GM10248 (cell line): Measurements from ENCODE around the gene MTIF3.

Experiments
- CTCF ChIA-PET: fragments of 300-600 bp; sonication (Branson Sonifier 250); formaldehyde crosslinking; extraction: SDS; loops from one replicate; lab custom pipeline; 2021; ENCODE audit warnings: antibody characterized with exemption; lab: Yijun Ruan, JAX
- POLR2A ChIA-PET: fragments of 350-650 bp; sonication (Branson Sonifier 250); formaldehyde crosslinking; extraction: SDS; loops from one replicate; lab custom pipeline; 2020; ENCODE audit warnings: antibody characterized with exemption; lab: Yijun Ruan, JAX
- DNase-seq: peaks from one replicate; pipeline ENCODE4 v3.0.0; 2012; ENCODE audit errors: extremely low spot score
- TF ChIP-seq, protein P1 (sequence below): IDR thresholded peaks from 2 replicates; pipeline ENCODE4 v1.5.1; 2012; ENCODE audit warnings: mild to moderate bottlenecking, low read depth; ENCODE audit errors: extremely low read depth, missing control alignments, control extremely low read depth

Gene MTIF3

DNA sequence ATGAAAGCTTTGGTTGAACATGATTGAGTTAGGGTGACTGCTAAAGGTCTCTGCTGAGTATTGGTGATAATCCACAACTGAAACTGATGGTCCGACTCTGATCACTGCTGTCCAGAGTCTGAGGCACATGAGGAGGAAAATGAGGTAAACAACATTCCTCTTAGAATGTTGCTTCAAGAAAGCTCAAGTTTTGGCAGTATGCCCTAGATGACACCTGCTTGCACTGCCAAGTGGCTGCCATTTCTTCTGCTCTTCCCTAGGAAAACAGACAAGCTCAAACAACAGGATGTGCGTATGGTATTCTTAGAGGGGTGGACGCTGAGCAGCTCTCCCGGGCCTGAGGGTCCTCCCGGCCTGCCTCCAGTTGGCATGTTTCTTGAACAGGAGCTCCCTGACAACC is 15.2 kb upstream of the MTIF3 start:
- ChIA-PET POLR2A (interaction anchor here (0.6 kb wide), 1 partner anchor 203 kb away, joined by 3 read pairs; no protein-coding TSS in a partner anchor), CTCF (interaction anchor here (1.0 to 2.2 kb wide), 6 partner anchors 9 to 67 kb away, joined by 3 to 11 read pairs (median 4); no protein-coding TSS in a partner anchor)
- DNase-seq = no peak
- TF ChIP-seq, protein P1, sequence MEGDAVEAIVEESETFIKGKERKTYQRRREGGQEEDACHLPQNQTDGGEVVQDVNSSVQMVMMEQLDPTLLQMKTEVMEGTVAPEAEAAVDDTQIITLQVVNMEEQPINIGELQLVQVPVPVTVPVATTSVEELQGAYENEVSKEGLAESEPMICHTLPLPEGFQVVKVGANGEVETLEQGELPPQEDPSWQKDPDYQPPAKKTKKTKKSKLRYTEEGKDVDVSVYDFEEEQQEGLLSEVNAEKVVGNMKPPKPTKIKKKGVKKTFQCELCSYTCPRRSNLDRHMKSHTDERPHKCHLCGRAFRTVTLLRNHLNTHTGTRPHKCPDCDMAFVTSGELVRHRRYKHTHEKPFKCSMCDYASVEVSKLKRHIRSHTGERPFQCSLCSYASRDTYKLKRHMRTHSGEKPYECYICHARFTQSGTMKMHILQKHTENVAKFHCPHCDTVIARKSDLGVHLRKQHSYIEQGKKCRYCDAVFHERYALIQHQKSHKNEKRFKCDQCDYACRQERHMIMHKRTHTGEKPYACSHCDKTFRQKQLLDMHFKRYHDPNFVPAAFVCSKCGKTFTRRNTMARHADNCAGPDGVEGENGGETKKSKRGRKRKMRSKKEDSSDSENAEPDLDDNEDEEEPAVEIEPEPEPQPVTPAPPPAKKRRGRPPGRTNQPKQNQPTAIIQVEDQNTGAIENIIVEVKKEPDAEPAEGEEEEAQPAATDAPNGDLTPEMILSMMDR = no peak

DNA sequence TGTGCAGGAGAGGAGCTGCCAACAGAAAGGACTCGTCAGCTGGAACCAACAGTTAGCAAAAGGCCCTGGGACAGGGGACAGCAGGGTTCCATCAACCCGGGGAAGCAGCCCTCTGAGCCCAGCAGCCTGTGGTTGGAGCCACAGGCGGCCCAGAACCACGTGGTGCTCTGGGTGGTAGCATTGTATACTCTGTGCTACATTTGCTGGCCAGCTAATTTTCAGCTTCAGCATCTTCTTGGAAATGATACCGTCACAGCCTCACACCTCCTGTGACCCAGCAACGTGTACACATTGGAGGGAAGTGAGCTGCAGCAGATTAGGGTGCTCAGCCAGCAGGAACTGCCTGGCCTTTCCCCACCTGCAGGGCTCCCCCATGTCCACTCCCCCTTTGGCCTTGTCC is 13.1 kb upstream of the MTIF3 start:
- TF ChIP-seq, protein P1 = no peak
- POLR2A ChIA-PET = no interaction called here
- CTCF ChIA-PET = no interaction called here
- DNase-seq = no peak

DNA sequence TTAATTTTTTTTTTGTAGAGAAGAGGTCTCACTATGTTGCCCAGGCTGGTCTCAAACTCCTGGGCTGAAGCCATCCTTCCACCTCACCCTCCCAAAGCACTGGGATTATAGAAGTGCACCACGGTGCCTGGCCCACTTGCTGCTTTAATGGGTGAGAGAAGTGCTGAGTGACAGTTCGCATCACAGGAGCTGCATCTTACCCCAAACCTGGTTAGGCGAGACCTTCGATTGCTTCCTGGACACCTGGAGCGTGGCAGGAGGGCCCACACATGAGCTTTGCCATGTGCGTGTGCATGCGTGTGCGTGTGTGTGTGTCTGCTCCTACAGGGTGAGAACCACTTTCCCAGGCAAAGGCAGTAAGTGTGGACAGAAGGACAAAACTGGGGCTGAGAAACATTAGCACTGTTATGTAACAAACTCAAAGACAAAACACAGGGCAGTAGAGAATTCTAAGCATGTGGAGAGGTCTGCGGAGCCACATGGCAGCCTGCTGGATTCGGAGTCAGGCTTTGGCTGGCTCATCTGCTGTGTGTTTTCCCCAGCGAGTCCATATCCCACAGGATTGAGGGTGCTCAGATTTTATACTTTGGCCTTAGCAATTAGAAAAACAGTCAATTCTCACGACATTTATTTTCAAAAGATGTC is 11.7 kb upstream of the MTIF3 start:
- ChIA-PET CTCF (interaction anchor here (1.0 to 1.3 kb wide), 3 partner anchors 11 to 35 kb away, joined by 3 read pairs; no protein-coding TSS in a partner anchor), POLR2A (interaction anchor here (0.7 kb wide), 1 partner anchor 88 kb away, joined by 3 read pairs; no protein-coding TSS in a partner anchor)
- no peak for DNase-seq
- TF ChIP-seq, protein P1 = no peak

DNA sequence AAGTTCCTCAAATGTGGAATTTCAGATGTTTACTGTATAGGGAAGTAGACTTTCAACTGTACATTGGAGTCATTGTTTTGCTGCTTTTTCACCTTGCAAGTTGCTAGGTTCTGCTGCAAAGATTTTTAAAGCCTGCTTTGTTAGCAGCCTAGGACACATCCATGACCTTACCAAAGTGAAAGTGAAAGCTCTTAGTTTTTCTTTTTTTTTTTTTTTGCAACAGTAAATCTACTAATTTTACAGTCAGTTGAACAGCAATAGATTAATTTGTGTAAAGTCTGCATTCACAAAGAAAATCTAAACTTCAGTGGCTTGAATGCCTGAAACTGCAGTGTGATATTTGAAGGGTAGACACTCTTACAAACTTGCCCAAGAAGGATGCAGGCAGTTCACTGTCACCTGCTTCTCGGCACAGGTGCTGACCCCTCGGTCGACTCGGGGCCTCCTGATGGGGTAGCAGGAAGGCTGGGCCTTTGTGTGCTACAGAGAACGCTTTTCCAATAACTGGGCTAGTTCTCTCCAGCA is 5.0 kb upstream of the MTIF3 start:
- ChIA-PET POLR2A (no interaction called here), CTCF (interaction anchor here (0.7 to 3.3 kb wide), 5 partner anchors 10 to 371 kb away, joined by 3 to 11 read pairs (median 7); no protein-coding TSS in a partner anchor)
- peak; percentile 38 for DNase-seq
- TF ChIP-seq, protein P1 = no peak

DNA sequence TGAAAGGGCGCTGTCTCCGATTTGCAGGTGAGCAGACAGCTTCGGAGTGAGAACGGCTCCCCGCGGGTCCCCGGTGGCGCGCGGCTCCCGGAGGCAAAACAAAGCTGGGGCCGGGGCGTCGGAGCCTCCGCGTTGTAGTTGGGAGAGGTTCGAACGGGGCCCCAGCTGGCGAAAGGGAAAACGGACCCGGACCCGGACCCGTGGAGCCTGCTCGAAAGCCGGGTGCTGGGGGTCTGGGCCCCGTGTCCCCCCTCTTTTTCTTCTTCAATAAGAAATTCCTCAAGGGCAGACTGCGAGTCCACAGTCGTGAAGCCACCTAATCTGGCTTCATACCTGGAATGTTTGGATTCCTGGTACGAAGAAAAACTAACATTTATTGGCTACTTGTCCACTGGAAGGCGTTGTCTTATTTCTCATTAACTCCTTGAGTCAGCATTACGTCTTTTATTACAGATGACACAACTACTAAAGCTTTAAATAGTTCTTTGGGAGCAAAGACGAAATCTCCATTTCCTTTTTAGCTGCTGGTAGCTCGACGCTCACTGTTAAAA is 632 bp upstream of the MTIF3 start:
- ChIA-PET CTCF (interaction anchor here (0.7 to 1.8 kb wide), 7 partner anchors 14 to 533 kb away, joined by 3 to 4 read pairs (median 4); partner anchors contain the start of gene GTF3A), POLR2A (no interaction called here)
- TF ChIP-seq, protein P1 = no peak
- DNase-seq = peak; percentile 21

DNA sequence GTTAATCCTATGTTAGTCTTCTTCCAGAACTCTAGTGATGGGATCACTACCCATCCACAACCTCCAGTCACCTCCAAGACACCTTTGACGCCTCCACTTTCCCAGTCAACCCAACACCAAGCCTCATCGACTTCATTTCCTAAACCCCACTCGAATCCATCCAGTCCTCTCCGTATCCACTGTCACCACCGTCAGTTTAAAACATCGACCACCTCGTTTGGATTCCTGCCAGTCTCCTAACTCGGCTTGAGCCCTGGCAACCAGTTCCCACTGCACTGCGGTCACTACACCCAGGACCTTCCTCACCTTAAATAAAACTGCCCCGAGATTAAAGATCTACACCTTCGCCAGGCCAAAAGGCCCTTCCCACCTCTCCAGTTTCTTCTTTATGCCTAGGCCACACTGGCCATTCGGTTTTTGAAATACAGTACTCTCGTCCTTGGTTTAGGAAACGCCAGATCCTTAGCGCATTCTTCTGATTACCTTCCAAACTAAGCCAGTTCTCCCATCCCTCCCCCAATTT is 1.2 kb downstream of the MTIF3 start:
- no peak for DNase-seq
- POLR2A ChIA-PET = no interaction called here
- CTCF ChIA-PET = interaction anchor here (2.6 kb wide), 1 partner anchor 25 kb away, joined by 8 read pairs; the partner anchor contains the start of gene GTF3A
- TF ChIP-seq, protein P1 = no peak
